HepG2 (cell line): ENCODE results near the gene KCTD1.

Source experiments
- BHLHE40 ChIP-seq: IDR thresholded peaks from 2 replicates; pipeline ENCODE4 v1.6.1; 2011; ENCODE audit warnings: low read length, improper control_type of control experiment
- CTCF ChIP-seq: sonication (generic); formaldehyde crosslinking; IDR thresholded peaks from 2 replicates; pipeline ENCODE4 v1.5.0; 2020; ENCODE audit warnings: mild to moderate bottlenecking, missing genetic modification reagents, moderate library complexity
- HMG20A ChIP-seq: IDR thresholded peaks from 2 replicates; pipeline ENCODE4 v1.6.1; 2016; ENCODE audit warnings: borderline replicate concordance
- RBM39 ChIP-seq: fragments of 200-400 bp; formaldehyde crosslinking; IDR thresholded peaks from one replicate; pipeline ENCODE4 v1.6.1; 2018; ENCODE audit warnings: antibody characterized with exemption, mild to moderate bottlenecking, low read depth, low read length; ENCODE audit not compliant: poor library complexity, severe bottlenecking
- YY1 ChIP-seq: IDR thresholded peaks from 2 replicates; pipeline ENCODE4 v1.6.1; 2011; ENCODE audit warnings: low read length, low read depth, moderate library complexity, mild to moderate bottlenecking; ENCODE audit not compliant: insufficient read depth, insufficient replicate concordance
- TF ChIP-seq, protein P1 (sequence below): sonication (generic); formaldehyde crosslinking; IDR thresholded peaks from 2 replicates; pipeline ENCODE4 v1.4.0; 2020; ENCODE audit warnings: missing genetic modification reagents, mild to moderate bottlenecking, borderline replicate concordance

- TF ChIP-seq CTCF (CRISPR knock-in tag) (no peak), YY1 (no peak), BHLHE40 (no peak), RBM39 (no peak), HMG20A (CRISPR knock-in tag) (no peak)
- TF ChIP-seq, protein P1, sequence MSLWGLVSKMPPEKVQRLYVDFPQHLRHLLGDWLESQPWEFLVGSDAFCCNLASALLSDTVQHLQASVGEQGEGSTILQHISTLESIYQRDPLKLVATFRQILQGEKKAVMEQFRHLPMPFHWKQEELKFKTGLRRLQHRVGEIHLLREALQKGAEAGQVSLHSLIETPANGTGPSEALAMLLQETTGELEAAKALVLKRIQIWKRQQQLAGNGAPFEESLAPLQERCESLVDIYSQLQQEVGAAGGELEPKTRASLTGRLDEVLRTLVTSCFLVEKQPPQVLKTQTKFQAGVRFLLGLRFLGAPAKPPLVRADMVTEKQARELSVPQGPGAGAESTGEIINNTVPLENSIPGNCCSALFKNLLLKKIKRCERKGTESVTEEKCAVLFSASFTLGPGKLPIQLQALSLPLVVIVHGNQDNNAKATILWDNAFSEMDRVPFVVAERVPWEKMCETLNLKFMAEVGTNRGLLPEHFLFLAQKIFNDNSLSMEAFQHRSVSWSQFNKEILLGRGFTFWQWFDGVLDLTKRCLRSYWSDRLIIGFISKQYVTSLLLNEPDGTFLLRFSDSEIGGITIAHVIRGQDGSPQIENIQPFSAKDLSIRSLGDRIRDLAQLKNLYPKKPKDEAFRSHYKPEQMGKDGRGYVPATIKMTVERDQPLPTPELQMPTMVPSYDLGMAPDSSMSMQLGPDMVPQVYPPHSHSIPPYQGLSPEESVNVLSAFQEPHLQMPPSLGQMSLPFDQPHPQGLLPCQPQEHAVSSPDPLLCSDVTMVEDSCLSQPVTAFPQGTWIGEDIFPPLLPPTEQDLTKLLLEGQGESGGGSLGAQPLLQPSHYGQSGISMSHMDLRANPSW (CRISPR knock-in tag) = no peak
These were observed 51.8 kb downstream of the KCTD1 start for GRCh38 chr18:26496528-26496927.
